GM23248 (cell line): ENCODE data around the gene SLC35F4. TPM values are rescaled to one million over a fixed set of nuclear protein-coding genes. Genes with fewer than 3 reads are reported as not detected.

Experiments used
- DNase-seq: peaks from one replicate; pipeline ENCODE4 v3.0.0-alpha.2; 2015
- H2AFZ ChIP-seq: fragments of 200-600 bp; sonication (generic); 2 replicates; pipeline ENCODE4 v1.6.1; 2016; ENCODE audit warnings: antibody characterized with exemption
- H3F3A ChIP-seq: fragments of 200-600 bp; sonication (generic); 2 replicates; pipeline ENCODE4 v1.6.1; 2016; ENCODE audit warnings: mild to moderate bottlenecking, antibody characterized with exemption, mixed run types; ENCODE audit not compliant: insufficient read depth
- H3K27ac ChIP-seq: fragments of 200-600 bp; sonication (generic); 2 replicates; pipeline ENCODE4 v1.5.1; 2016; ENCODE audit warnings: mild to moderate bottlenecking
- H3K27me3 ChIP-seq: fragments of 200-600 bp; sonication (generic); replicated peaks from 2 replicates; pipeline ENCODE4 v1.6.1; 2016; ENCODE audit warnings: mild to moderate bottlenecking; ENCODE audit not compliant: insufficient read depth
- H3K36me3 ChIP-seq: fragments of 200-600 bp; sonication (generic); 2 replicates; pipeline ENCODE4 v1.6.1; 2016; ENCODE audit warnings: low read depth, mild to moderate bottlenecking
- H3K4me1 ChIP-seq: fragments of 200-600 bp; sonication (generic); 2 replicates; pipeline ENCODE4 v1.6.1; 2016; ENCODE audit warnings: mild to moderate bottlenecking; ENCODE audit not compliant: insufficient read depth
- H3K4me2 ChIP-seq: fragments of 200-600 bp; sonication (generic); one replicate; pipeline ENCODE4 v1.6.1; 2016; ENCODE audit warnings: mild to moderate bottlenecking; ENCODE audit not compliant: unreplicated experiment
- H3K4me3 ChIP-seq: fragments of 200-600 bp; sonication (generic); 2 replicates; pipeline ENCODE4 v1.5.1; 2016; ENCODE audit warnings: mild to moderate bottlenecking
- H3K79me2 ChIP-seq: fragments of 200-600 bp; sonication (generic); 2 replicates; pipeline ENCODE4 v1.6.1; 2016; ENCODE audit warnings: mild to moderate bottlenecking; ENCODE audit not compliant: insufficient read depth
- H3K9ac ChIP-seq: fragments of 200-600 bp; sonication (generic); 2 replicates; pipeline ENCODE4 v1.6.1; 2016; ENCODE audit warnings: mild to moderate bottlenecking
- H3K9me2 ChIP-seq: fragments of 200-600 bp; sonication (generic); 2 replicates; pipeline ENCODE4 v1.6.1; 2016; ENCODE audit warnings: mixed run types, mild to moderate bottlenecking, moderate library complexity; ENCODE audit not compliant: insufficient read depth
- H3K9me3 ChIP-seq: fragments of 200-600 bp; sonication (generic); one replicate; pipeline ENCODE4 v1.6.1; 2017; ENCODE audit warnings: low read depth
- H4K20me1 ChIP-seq: fragments of 200-600 bp; sonication (generic); 2 replicates; pipeline ENCODE4 v1.6.0; 2016; ENCODE audit not compliant: insufficient read depth
- EZH2 ChIP-seq: fragments of 200-600 bp; sonication (generic); IDR thresholded peaks from 2 replicates; pipeline ENCODE4 v1.6.1; 2018; ENCODE audit warnings: antibody characterized with exemption, mild to moderate bottlenecking; ENCODE audit not compliant: insufficient read depth, poor library complexity, severe bottlenecking
- EZH2phosphoT487 ChIP-seq: fragments of 200-600 bp; sonication (generic); IDR thresholded peaks from 2 replicates; pipeline ENCODE4 v1.6.1; 2018; ENCODE audit warnings: antibody characterized with exemption, moderate library complexity, mild to moderate bottlenecking, low read depth; ENCODE audit not compliant: insufficient read depth
- WGBS, 2 experiments: methylation state at CpG; one replicate each; pipeline ENCODE4 v1.1.6; 2015 to 2017; ENCODE audit warnings: low lambda C conversion rate in 2 of 2, low coverage in 1 of 2; ENCODE audit errors: missing lambda C conversion rate in 2 of 2; 5-methylcytosine and 5-hydroxymethylcytosine counted together
- in situ Hi-C: fragments of 300-500 bp; cut with MboI; formaldehyde crosslinking; loops from 2 replicates; pipeline ENCODE4 v1.15.0; 2020
- polyA plus RNA-seq: library from polyadenylated mRNA; unstranded; fragments of >200 nt; fragmentation: Nextera tagmentation; extraction: Ambion mirVana; gene quantifications from 2 replicates; pipeline ENCODE4 v1.2.1, GENCODE V29; 2016
- total RNA-seq: library from RNA; depleted of rRNA; stranded (reverse); fragments of >200 nt; shearing (Covaris generic); gene quantifications from 2 replicates; pipeline ENCODE4 v1.2.3, GENCODE V29; 2014

The SLC35F4 gene
- total and polyA plus RNA-seq, 2 experiments from 2014 or later = not detected

- H3K27me3 ChIP-seq = no peaks in the 10 kb centered on the region
- no peaks in the 10 kb centered on the region for H4K20me1 ChIP-seq
- H3K9ac ChIP-seq = no peak overlapping the region
- H3K4me1 ChIP-seq = peaks cover 41% of the 10 kb centered on the region
- DNase-seq = peak; percentile 58
- no peaks in the 10 kb centered on the region for H3K79me2 ChIP-seq
- no peak for TF ChIP-seq EZH2
- no peak for TF ChIP-seq EZH2phosphoT487
- no peaks in the 10 kb centered on the region for H3K9me2 ChIP-seq
- peaks cover 46% of the 10 kb centered on the region for H3F3A ChIP-seq
- no peaks in the 10 kb centered on the region for H3K36me3 ChIP-seq
- no peak overlapping the region for H2AFZ ChIP-seq
- H3K27ac ChIP-seq = peak overlapping the region; percentile 78; the same call in 1 of the 2 replicates
- peak overlapping the region; percentile 53 for H3K4me2 ChIP-seq
- H3K9me3 ChIP-seq = no peaks in the 10 kb centered on the region
- no peak overlapping the region for H3K4me3 ChIP-seq
- WGBS, 2 experiments = 42 to 44% methylated on average over 3 of the region's 3 CpGs
- in situ Hi-C loops = no loop called here
Measured at GRCh38 chr14:57845802-57846531, 19.9 kb downstream of the SLC35F4 start.

DNA sequence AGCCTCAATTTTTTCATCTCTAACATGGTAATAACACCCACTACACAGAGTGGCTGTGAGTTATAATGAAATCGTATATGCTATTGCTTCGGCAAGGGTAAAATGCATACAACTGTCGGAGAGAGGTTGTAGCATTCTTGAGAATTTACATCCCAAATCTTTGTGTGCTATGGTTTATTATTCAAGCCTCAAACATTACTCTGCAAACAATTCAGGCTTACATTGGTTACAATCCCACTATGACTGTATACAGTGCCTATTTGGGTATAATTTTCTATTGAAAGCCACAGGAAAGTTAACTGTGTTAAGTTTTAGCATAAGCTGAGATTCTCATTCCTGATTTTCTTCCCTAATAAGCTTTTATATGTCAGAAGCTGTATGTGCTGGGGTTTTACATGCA, 20.6 kb downstream of the SLC35F4 start:
- in situ Hi-C loops = no loop called here
- Histone ChIP-seq H3K4me2 (no peak overlapping the region), H3K9me2 (no peaks in the 10 kb centered on the region), H3K27ac (no peak overlapping the region), H4K20me1 (no peaks in the 10 kb centered on the region), H3K4me3 (no peak overlapping the region), H2AFZ (no peak overlapping the region), H3K9ac (no peak overlapping the region), H3K9me3 (no peaks in the 10 kb centered on the region), H3K4me1 (peaks cover 41% of the 10 kb centered on the region), H3K27me3 (no peaks in the 10 kb centered on the region), H3K79me2 (no peaks in the 10 kb centered on the region), H3F3A (peaks cover 46% of the 10 kb centered on the region), H3K36me3 (no peaks in the 10 kb centered on the region)
- no peak for TF ChIP-seq EZH2phosphoT487
- no peak for TF ChIP-seq EZH2
- no peak for DNase-seq
- 88 to 93% methylated on average over 3 of the region's 3 CpGs for WGBS, 2 experiments

DNA sequence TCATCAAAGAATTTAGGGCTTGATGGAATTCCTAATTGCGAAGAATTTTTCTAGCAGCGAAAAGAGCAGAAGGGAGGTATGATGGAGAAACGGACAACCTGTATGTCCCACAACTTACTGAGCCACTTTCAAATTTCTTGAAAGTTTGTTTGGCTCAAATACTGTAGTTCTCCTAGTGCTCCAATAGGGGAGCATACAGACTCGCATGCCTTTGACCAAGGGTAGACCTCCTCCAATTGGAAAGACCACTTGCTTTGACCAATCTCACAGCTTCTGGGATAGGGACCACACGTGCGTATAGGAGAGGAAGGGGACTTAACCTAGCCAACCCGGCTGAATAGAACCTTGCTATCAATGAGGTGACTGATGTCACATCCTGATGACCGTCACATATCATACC, 28.6 kb downstream of the SLC35F4 start:
- Histone ChIP-seq H3K27me3 (no peaks in the 10 kb centered on the region), H3F3A (peaks cover 22% of the 10 kb centered on the region), H3K4me1 (peaks cover 23% of the 10 kb centered on the region), H3K79me2 (no peaks in the 10 kb centered on the region), H3K36me3 (no peaks in the 10 kb centered on the region), H4K20me1 (no peaks in the 10 kb centered on the region), H2AFZ (no peak overlapping the region), H3K27ac (no peak overlapping the region), H3K9me2 (no peaks in the 10 kb centered on the region), H3K9ac (no peak overlapping the region), H3K4me3 (no peak overlapping the region), H3K4me2 (no peak overlapping the region), H3K9me3 (no peaks in the 10 kb centered on the region)
- in situ Hi-C loops = no loop called here
- 86 to 88% methylated on average over 8 of the region's 8 CpGs for WGBS, 2 experiments
- TF ChIP-seq EZH2phosphoT487 (no peak), EZH2 (no peak)
- no peak for DNase-seq

- TF ChIP-seq EZH2 = no peak
- no peak for TF ChIP-seq EZH2phosphoT487
- peaks cover 23% of the 10 kb centered on the region for H3K4me1 ChIP-seq
- H3K9me2 ChIP-seq = no peaks in the 10 kb centered on the region
- H3K27ac ChIP-seq = no peak overlapping the region
- H3K9me3 ChIP-seq = no peaks in the 10 kb centered on the region
- no peak overlapping the region for H3K4me3 ChIP-seq
- H3K27me3 ChIP-seq = no peaks in the 10 kb centered on the region
- in situ Hi-C loops = no loop called here
- H3K9ac ChIP-seq = no peak overlapping the region
- H4K20me1 ChIP-seq = no peaks in the 10 kb centered on the region
- H3F3A ChIP-seq = peaks cover 22% of the 10 kb centered on the region
- H3K4me2 ChIP-seq = no peak overlapping the region
- 76 to 86% methylated on average over 2 of the region's 2 CpGs for WGBS, 2 experiments
- H3K36me3 ChIP-seq = no peaks in the 10 kb centered on the region
- H2AFZ ChIP-seq = no peak overlapping the region
- no peaks in the 10 kb centered on the region for H3K79me2 ChIP-seq
- no peak for DNase-seq
Measured at GRCh38 chr14:57835766-57836165, 30.1 kb downstream of the SLC35F4 start.

DNA sequence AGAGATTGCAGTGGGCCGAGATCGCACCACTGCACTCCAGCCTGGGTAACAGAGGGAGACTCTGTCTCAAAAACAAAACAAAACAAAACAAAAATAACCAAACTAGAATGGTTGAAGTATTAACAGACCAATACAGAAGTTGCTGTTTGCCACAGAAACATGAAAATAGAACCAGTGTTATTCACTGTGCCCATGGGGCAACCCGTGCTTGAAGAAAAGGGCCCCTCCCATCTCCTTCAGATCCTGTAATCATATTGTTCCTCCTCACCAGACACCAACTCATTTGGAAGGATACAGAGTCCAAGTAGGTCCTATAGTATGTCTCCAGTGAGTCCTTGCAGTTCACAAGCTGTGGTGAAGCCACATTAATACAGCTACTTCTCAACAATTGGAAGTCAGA, 30.9 kb downstream of the SLC35F4 start:
- Histone ChIP-seq H3K9me2 (no peaks in the 10 kb centered on the region), H3K27ac (no peak overlapping the region), H3K36me3 (no peaks in the 10 kb centered on the region), H3K4me1 (peaks cover 23% of the 10 kb centered on the region), H4K20me1 (no peaks in the 10 kb centered on the region), H3K4me2 (no peak overlapping the region), H2AFZ (no peak overlapping the region), H3K9me3 (no peaks in the 10 kb centered on the region), H3K9ac (no peak overlapping the region), H3K4me3 (no peak overlapping the region), H3F3A (peaks cover 22% of the 10 kb centered on the region), H3K79me2 (no peaks in the 10 kb centered on the region), H3K27me3 (no peaks in the 10 kb centered on the region)
- TF ChIP-seq EZH2 (no peak), EZH2phosphoT487 (no peak)
- 76 to 84% methylated on average over 3 of the region's 3 CpGs for WGBS, 2 experiments
- in situ Hi-C loops = no loop called here
- DNase-seq = peak; percentile 12
